Measurements from ENCODE around the gene SPINK8. TPM values are rescaled to one million over a fixed set of nuclear protein-coding genes. Genes with fewer than 3 reads are reported as not detected.
"Not testable (repeated sequence)": the region's sequence is repeated elsewhere in the genome, so short reads cannot be mapped to it uniquely, and the experiment has no call there.

SPINK8 gene
- total RNA-seq, 1 donor from 2014 or later: not detected

DNA sequence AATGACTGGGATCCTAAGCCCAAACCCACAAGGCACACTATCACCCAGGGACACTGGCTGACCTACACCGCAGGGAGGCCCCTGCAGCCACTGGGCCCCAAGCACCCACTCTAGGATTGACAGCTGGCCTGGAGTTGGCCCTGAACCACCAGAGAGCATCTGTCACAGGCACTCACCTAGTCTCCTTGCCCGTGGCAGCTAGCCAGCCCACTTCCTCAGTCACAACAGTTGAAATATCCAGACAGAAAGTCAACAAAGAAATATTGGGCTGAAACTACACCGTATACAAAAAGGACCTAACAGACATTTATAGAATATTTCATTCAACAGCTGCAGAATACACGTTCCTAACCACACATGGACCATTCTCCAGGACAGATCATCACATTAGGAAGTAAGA lies 5.2 kb upstream of the SPINK8 start:
- Histone ChIP-seq H3K4me3 (no peak overlapping the region), H3K4me1 (no peaks in the 10 kb centered on the region), H3K36me3 (no peaks in the 10 kb centered on the region), H3K27me3 (no peaks in the 10 kb centered on the region), H3K27ac (no peak overlapping the region), H3K9me3 (no peaks in the 10 kb centered on the region)
- TF ChIP-seq, protein P1, sequence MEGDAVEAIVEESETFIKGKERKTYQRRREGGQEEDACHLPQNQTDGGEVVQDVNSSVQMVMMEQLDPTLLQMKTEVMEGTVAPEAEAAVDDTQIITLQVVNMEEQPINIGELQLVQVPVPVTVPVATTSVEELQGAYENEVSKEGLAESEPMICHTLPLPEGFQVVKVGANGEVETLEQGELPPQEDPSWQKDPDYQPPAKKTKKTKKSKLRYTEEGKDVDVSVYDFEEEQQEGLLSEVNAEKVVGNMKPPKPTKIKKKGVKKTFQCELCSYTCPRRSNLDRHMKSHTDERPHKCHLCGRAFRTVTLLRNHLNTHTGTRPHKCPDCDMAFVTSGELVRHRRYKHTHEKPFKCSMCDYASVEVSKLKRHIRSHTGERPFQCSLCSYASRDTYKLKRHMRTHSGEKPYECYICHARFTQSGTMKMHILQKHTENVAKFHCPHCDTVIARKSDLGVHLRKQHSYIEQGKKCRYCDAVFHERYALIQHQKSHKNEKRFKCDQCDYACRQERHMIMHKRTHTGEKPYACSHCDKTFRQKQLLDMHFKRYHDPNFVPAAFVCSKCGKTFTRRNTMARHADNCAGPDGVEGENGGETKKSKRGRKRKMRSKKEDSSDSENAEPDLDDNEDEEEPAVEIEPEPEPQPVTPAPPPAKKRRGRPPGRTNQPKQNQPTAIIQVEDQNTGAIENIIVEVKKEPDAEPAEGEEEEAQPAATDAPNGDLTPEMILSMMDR (IDR thresholded peaks at IDR 0.05): no peak
- intact Hi-C loops (cut with DNase I): no loop called here
- DNase-seq (ENCODE audit: low spot score in 2 of 2): no peak

DNA sequence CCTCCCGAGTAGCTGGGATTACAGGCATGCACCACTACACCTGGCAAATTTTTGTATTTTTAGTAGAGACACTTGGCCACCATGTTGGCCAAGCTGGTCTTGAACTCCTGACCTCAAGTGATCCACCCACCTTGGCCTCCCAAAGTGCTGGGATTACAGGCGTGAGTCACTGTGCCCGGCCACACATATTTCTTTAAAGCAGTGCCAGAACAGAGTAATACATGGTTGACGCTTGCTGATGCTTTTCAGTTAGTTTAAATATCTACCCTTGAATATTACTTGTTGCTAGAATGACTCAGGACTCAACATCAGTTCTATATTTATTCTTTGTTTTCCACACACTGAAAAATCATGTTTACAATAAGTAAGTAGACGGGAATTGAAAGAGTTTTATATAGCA lies 4.1 kb upstream of the SPINK8 start:
- H3K27me3 ChIP-seq; H3K4me3 ChIP-seq; intact Hi-C loops (cut with DNase I); H3K4me1 ChIP-seq; DNase-seq (ENCODE audit: low spot score in 2 of 2); H3K36me3 ChIP-seq; H3K27ac ChIP-seq; H3K9me3 ChIP-seq: not testable (repeated sequence)

DNA sequence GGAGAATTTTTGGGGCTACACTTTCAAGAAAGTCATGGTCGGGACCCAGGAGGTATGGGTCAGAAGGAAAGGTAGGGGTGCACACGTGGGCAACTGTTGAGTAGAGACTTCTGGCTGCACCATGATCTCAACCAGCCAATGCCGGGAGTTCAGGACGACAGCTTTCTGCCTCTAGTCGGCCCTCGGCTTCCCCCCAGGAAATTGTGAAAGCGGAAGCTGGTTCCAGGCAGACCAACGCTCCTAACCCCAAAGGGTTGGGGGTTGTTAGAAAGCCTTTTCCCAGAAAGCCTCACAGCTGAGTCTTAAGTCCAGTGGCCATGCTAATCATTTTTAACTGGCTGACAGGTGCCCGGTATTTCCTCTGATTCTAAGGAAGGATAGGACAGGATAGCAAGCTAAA lies 1.8 kb upstream of the SPINK8 start:
- H3K36me3 ChIP-seq; intact Hi-C loops (cut with DNase I); H3K4me3 ChIP-seq; H3K27ac ChIP-seq; DNase-seq (ENCODE audit: low spot score in 2 of 2); H3K4me1 ChIP-seq; H3K9me3 ChIP-seq; H3K27me3 ChIP-seq: not testable (repeated sequence)

DNA sequence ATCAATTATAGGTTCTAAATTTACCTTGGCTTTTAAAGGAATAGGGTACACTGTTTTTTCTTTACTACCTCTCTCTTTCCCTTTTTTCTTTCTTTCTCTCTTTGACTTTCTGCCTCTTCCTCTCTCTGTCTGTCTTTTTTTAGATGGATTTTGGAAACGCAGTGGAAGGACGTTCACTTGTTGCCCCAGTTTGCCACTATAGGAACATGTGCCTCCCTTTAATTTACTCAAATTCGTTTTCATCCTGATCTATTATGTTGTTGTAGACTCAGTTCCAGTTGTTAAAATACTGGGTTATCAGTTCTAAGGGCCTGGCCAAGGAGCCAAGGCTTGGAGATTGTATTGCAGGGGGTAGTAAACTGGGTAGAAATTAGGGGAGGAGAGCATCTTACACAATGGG lies 1.1 kb upstream of the SPINK8 start:
- TF ChIP-seq, protein P1 (IDR thresholded peaks at IDR 0.05): no peak
- Histone ChIP-seq H3K4me1 (no peaks in the 10 kb centered on the region), H3K36me3 (no peaks in the 10 kb centered on the region), H3K9me3 (no peaks in the 10 kb centered on the region), H3K27ac (no peak overlapping the region), H3K27me3 (no peaks in the 10 kb centered on the region), H3K4me3 (no peak overlapping the region)
- DNase-seq (ENCODE audit: low spot score in 2 of 2): no peak
- intact Hi-C loops (cut with DNase I): no loop called here

DNA sequence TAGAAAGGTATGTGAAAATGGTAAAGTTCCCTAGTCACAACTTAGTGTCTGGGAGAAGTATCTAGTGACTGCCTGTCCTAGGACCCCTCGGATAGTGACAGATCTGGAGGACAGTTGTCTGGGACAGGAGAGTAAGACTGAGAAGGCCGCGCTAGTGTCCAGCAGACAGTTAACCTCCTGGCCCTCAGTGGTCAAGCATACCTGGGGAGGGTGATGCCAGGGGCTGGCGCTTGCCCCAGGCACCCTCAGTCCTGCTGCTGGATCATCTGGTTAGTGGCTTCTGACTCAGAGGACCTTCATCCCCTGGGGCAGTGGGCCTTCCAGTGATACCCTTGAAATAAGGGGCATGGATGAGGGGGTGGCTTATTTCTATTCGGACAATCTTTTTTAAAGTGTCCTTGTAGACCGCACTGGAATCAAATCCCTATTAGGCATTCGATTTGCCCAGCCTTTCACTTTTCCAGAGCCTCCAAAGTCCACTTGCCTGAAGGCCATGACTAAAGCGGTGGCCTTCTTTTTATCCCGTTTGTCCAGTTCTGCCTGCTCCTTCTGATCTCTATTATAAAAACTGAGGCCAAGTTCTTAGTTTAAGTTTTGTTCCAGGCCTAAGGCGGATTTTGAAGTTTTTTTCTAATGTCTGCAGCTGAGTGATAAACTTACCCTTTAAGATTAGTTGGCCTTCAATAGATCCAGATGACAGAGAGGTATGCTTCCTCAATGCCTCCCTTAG lies 1.6 kb downstream of the SPINK8 start:
- H3K27me3 ChIP-seq; H3K4me3 ChIP-seq; intact Hi-C loops (cut with DNase I): not testable (repeated sequence)

DNA sequence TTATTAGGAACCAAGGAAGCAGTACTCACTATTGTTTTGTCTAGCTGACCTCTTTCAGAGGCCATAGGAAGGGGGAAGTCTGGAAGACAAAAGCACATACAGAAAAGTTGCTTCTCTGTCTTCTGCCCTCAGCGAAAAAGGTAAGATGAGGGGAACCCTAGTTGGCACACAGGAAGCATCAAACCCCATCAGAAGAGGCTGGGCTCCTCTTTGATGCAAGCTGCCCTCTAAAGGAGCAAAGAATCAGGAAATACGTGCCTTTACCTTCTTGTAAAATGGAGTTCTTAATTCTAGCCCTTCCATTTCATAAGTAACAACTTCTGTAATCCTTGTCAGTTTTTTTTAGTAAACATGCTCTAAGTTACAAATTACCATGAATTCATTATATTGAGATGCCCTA lies 12.5 kb downstream of the SPINK8 start:
- TF ChIP-seq, protein P1 (IDR thresholded peaks at IDR 0.05): no peak

More for the DNA sequence above, 1.6 kb downstream of the SPINK8 start:
- H3K27ac ChIP-seq; H3K4me1 ChIP-seq; DNase-seq (ENCODE audit: low spot score in 2 of 2); H3K36me3 ChIP-seq; H3K9me3 ChIP-seq: not testable (repeated sequence)

DNA sequence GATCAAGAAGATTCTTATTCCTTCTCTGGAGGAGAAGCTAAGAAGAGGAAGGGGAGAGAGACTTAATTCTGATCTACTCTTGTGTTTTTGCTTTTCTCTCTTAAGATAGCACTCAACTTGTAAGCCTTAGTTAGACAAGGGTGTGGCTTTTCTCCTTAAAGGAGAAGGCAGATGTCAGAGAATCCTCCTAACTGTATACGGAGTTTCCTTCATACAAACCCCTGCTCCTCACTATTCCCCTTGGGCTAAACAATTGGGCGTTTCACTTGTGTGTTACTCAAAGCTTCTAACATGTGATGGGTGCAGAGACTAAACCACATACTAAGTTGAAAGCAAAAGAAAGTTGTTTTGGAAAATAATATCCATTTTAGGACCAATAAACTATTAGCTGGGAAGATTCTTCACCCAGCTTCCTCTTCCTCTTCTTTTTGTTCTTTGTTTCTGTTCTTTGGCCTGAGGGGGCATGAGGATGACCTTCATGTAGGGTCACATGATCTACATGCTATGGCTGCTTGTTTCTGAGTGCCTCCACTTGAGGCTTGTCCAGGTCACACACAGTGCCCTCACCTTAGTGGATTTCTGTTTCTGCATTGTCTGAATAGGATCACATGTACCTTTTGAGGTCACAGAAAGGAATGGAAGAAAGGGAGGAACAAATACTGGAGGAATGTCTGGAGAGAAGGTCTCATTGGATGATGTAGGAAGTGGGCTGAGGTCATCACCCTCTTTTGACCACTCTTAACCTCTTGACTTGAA lies 14.6 kb downstream of the SPINK8 start:
- peaks cover 3 to 14% of the 10 kb centered on the region in 2 donors for H3K9me3 ChIP-seq
- no peaks in the 10 kb centered on the region for H3K36me3 ChIP-seq
- intact Hi-C loops (cut with DNase I): no loop called here
- no peak overlapping the region for H3K4me3 ChIP-seq
- no peaks in the 10 kb centered on the region for H3K4me1 ChIP-seq
- TF ChIP-seq, protein P1 (IDR thresholded peaks at IDR 0.05): no peak
- no peak for DNase-seq (ENCODE audit: low spot score in 2 of 2)
- H3K27ac ChIP-seq: no peak overlapping the region
- H3K27me3 ChIP-seq: no peaks in the 10 kb centered on the region

More for the DNA sequence above, 12.5 kb downstream of the SPINK8 start:
- no peaks in the 10 kb centered on the region for H3K27me3 ChIP-seq
- no peaks in the 10 kb centered on the region for H3K36me3 ChIP-seq
- H3K27ac ChIP-seq: no peak overlapping the region
- intact Hi-C loops (cut with DNase I): no loop called here
- H3K4me3 ChIP-seq: no peak overlapping the region
- H3K4me1 ChIP-seq: no peaks in the 10 kb centered on the region
- peaks cover 0 to 5% of the 10 kb centered on the region in 2 donors for H3K9me3 ChIP-seq
- no peak for DNase-seq (ENCODE audit: low spot score in 2 of 2)
